GM23248 (cell line): ENCODE results near the gene MARCHF3. TPM values are rescaled to one million over a fixed set of nuclear protein-coding genes. Genes with fewer than 3 reads are reported as not detected.

ENCODE experiments used
- DNase-seq: peaks from one replicate; pipeline ENCODE4 v3.0.0-alpha.2; 2015
- H2AFZ ChIP-seq: fragments of 200-600 bp; sonication (generic); 2 replicates; pipeline ENCODE4 v1.6.1; 2016; ENCODE audit warnings: antibody characterized with exemption
- H3F3A ChIP-seq: fragments of 200-600 bp; sonication (generic); 2 replicates; pipeline ENCODE4 v1.6.1; 2016; ENCODE audit warnings: mild to moderate bottlenecking, antibody characterized with exemption, mixed run types; ENCODE audit not compliant: insufficient read depth
- H3K27ac ChIP-seq: fragments of 200-600 bp; sonication (generic); 2 replicates; pipeline ENCODE4 v1.5.1; 2016; ENCODE audit warnings: mild to moderate bottlenecking
- H3K27me3 ChIP-seq: fragments of 200-600 bp; sonication (generic); replicated peaks from 2 replicates; pipeline ENCODE4 v1.6.1; 2016; ENCODE audit warnings: mild to moderate bottlenecking; ENCODE audit not compliant: insufficient read depth
- H3K36me3 ChIP-seq: fragments of 200-600 bp; sonication (generic); 2 replicates; pipeline ENCODE4 v1.6.1; 2016; ENCODE audit warnings: low read depth, mild to moderate bottlenecking
- H3K4me1 ChIP-seq: fragments of 200-600 bp; sonication (generic); 2 replicates; pipeline ENCODE4 v1.6.1; 2016; ENCODE audit warnings: mild to moderate bottlenecking; ENCODE audit not compliant: insufficient read depth
- H3K4me2 ChIP-seq: fragments of 200-600 bp; sonication (generic); one replicate; pipeline ENCODE4 v1.6.1; 2016; ENCODE audit warnings: mild to moderate bottlenecking; ENCODE audit not compliant: unreplicated experiment
- H3K4me3 ChIP-seq: fragments of 200-600 bp; sonication (generic); 2 replicates; pipeline ENCODE4 v1.5.1; 2016; ENCODE audit warnings: mild to moderate bottlenecking
- H3K79me2 ChIP-seq: fragments of 200-600 bp; sonication (generic); 2 replicates; pipeline ENCODE4 v1.6.1; 2016; ENCODE audit warnings: mild to moderate bottlenecking; ENCODE audit not compliant: insufficient read depth
- H3K9ac ChIP-seq: fragments of 200-600 bp; sonication (generic); 2 replicates; pipeline ENCODE4 v1.6.1; 2016; ENCODE audit warnings: mild to moderate bottlenecking
- H3K9me2 ChIP-seq: fragments of 200-600 bp; sonication (generic); 2 replicates; pipeline ENCODE4 v1.6.1; 2016; ENCODE audit warnings: mixed run types, mild to moderate bottlenecking, moderate library complexity; ENCODE audit not compliant: insufficient read depth
- H3K9me3 ChIP-seq: fragments of 200-600 bp; sonication (generic); one replicate; pipeline ENCODE4 v1.6.1; 2017; ENCODE audit warnings: low read depth
- H4K20me1 ChIP-seq: fragments of 200-600 bp; sonication (generic); 2 replicates; pipeline ENCODE4 v1.6.0; 2016; ENCODE audit not compliant: insufficient read depth
- EZH2 ChIP-seq: fragments of 200-600 bp; sonication (generic); IDR thresholded peaks from 2 replicates; pipeline ENCODE4 v1.6.1; 2018; ENCODE audit warnings: antibody characterized with exemption, mild to moderate bottlenecking; ENCODE audit not compliant: insufficient read depth, poor library complexity, severe bottlenecking
- EZH2phosphoT487 ChIP-seq: fragments of 200-600 bp; sonication (generic); IDR thresholded peaks from 2 replicates; pipeline ENCODE4 v1.6.1; 2018; ENCODE audit warnings: antibody characterized with exemption, moderate library complexity, mild to moderate bottlenecking, low read depth; ENCODE audit not compliant: insufficient read depth
- WGBS, 2 experiments: methylation state at CpG; one replicate each; pipeline ENCODE4 v1.1.6; 2015 to 2017; ENCODE audit warnings: low lambda C conversion rate in 2 of 2, low coverage in 1 of 2; ENCODE audit errors: missing lambda C conversion rate in 2 of 2; 5-methylcytosine and 5-hydroxymethylcytosine counted together
- in situ Hi-C: fragments of 300-500 bp; cut with MboI; formaldehyde crosslinking; loops from 2 replicates; pipeline ENCODE4 v1.15.0; 2020
- polyA plus RNA-seq: library from polyadenylated mRNA; unstranded; fragments of >200 nt; fragmentation: Nextera tagmentation; extraction: Ambion mirVana; gene quantifications from 2 replicates; pipeline ENCODE4 v1.2.1, GENCODE V29; 2016
- total RNA-seq: library from RNA; depleted of rRNA; stranded (reverse); fragments of >200 nt; shearing (Covaris generic); gene quantifications from 2 replicates; pipeline ENCODE4 v1.2.3, GENCODE V29; 2014; rRNA removed

The MARCHF3 gene
- total RNA-seq (3.8 and 4.8 TPM in 2 replicates), polyA plus RNA-seq (5.5 and 5.8 TPM in 2 replicates)

- Histone ChIP-seq H3K4me3 (peak within 1 kb of the TSS; percentile 83), H3K36me3 (no peaks in the 10 kb centered on the region), H2AFZ (peak within 1 kb of the TSS; percentile 91), H3K9me3 (no peaks in the 10 kb centered on the region), H3K4me1 (no peaks in the 10 kb centered on the region), H3K9me2 (no peaks in the 10 kb centered on the region), H3F3A (no peaks in the 10 kb centered on the region), H3K79me2 (no peaks in the 10 kb centered on the region), H3K27ac (peak within 1 kb of the TSS; percentile 24), H3K9ac (peak within 1 kb of the TSS; percentile 54), H3K27me3 (no peaks in the 10 kb centered on the region), H4K20me1 (no peaks in the 10 kb centered on the region), H3K4me2 (peak within 1 kb of the TSS; percentile 77)
- peak; percentile 98 for DNase-seq
- no peak for TF ChIP-seq EZH2phosphoT487
- no peak for TF ChIP-seq EZH2
- in situ Hi-C loops, result no loop called here
- 0 to 1% methylated on average over 79 to 82 of the region's 97 CpGs for WGBS, 2 experiments
Observed at GRCh38 chr5:127030259-127031146, at the start of gene MARCHF3. TSS of gene MARCHF3 (minus strand) at chr5:127030558. CDS start at chr5:126918171, 112,387 bp downstream.

GRCh38 chr5:127079994-127080491 lies 49.7 kb upstream of the MARCHF3 start:
- no peak overlapping the region for H3K4me2 ChIP-seq
- TF ChIP-seq EZH2 (no peak), EZH2phosphoT487 (no peak)
- in situ Hi-C loops, result no loop called here

GRCh38 chr5:127077366-127077765 lies 47.0 kb upstream of the MARCHF3 start:
- H3K27me3 ChIP-seq, result no peaks in the 10 kb centered on the region
- TF ChIP-seq EZH2 (no peak), EZH2phosphoT487 (no peak)
- WGBS, 2 experiments, result 96% methylated on average over 1 of the region's 1 CpG
- no peak overlapping the region for H3K9ac ChIP-seq
- in situ Hi-C loops, result no loop called here
- no peaks in the 10 kb centered on the region for H3K9me2 ChIP-seq
- peaks cover 17% of the 10 kb centered on the region for H3K4me1 ChIP-seq
- H3K4me2 ChIP-seq, result no peak overlapping the region
- no peaks in the 10 kb centered on the region for H4K20me1 ChIP-seq
- DNase-seq, result no peak
- no peak overlapping the region for H3K4me3 ChIP-seq
- H3K79me2 ChIP-seq, result no peaks in the 10 kb centered on the region
- no peak overlapping the region for H2AFZ ChIP-seq
- H3F3A ChIP-seq, result peaks cover 26% of the 10 kb centered on the region
- H3K9me3 ChIP-seq, result no peaks in the 10 kb centered on the region
- no peak overlapping the region for H3K27ac ChIP-seq
- H3K36me3 ChIP-seq, result no peaks in the 10 kb centered on the region

More at GRCh38 chr5:127079994-127080491, 49.7 kb upstream of the MARCHF3 start:
- Histone ChIP-seq H3K27ac (no peak overlapping the region), H3K9me3 (no peaks in the 10 kb centered on the region), H3F3A (peaks cover 19% of the 10 kb centered on the region), H2AFZ (peak overlapping the region; percentile 51), H3K36me3 (no peaks in the 10 kb centered on the region), H3K9me2 (no peaks in the 10 kb centered on the region), H3K27me3 (no peaks in the 10 kb centered on the region), H3K79me2 (no peaks in the 10 kb centered on the region), H3K9ac (no peak overlapping the region), H4K20me1 (no peaks in the 10 kb centered on the region), H3K4me3 (no peak overlapping the region), H3K4me1 (peaks cover 17% of the 10 kb centered on the region)
- DNase-seq, result peak; percentile 25
- WGBS, 2 experiments, result 34 to 38% methylated on average over 9 of the region's 9 CpGs

- DNase-seq, result peak; percentile 39
- Histone ChIP-seq H3F3A (peaks cover 26% of the 10 kb centered on the region), H4K20me1 (no peaks in the 10 kb centered on the region), H2AFZ (peak overlapping the region; percentile 43), H3K4me1 (peaks cover 17% of the 10 kb centered on the region), H3K9me3 (no peaks in the 10 kb centered on the region), H3K79me2 (no peaks in the 10 kb centered on the region), H3K36me3 (no peaks in the 10 kb centered on the region), H3K9ac (no peak overlapping the region), H3K27me3 (no peaks in the 10 kb centered on the region), H3K9me2 (no peaks in the 10 kb centered on the region), H3K27ac (no peak overlapping the region), H3K4me3 (no peak overlapping the region), H3K4me2 (no peak overlapping the region)
- 35 to 39% methylated on average over 4 of the region's 4 CpGs for WGBS, 2 experiments
- TF ChIP-seq EZH2phosphoT487, result no peak
- in situ Hi-C loops, result no loop called here
Observed at GRCh38 chr5:127076315-127077129, 46.2 kb upstream of the MARCHF3 start.
